ENCODE data around the gene IQUB. TPM values are rescaled to one million over a fixed set of nuclear protein-coding genes. Genes with fewer than 3 reads are reported as not detected.

Gene IQUB
- total RNA-seq, 1 donor from 2014 or later, result 0.72 TPM

GRCh38 chr7:123435080-123435700 is 99.2 kb downstream of the IQUB start:
- no peak for DNase-seq (ENCODE audit: low spot score in 2 of 2, unreplicated experiment in 2 of 2)
- TF ChIP-seq, protein P1, sequence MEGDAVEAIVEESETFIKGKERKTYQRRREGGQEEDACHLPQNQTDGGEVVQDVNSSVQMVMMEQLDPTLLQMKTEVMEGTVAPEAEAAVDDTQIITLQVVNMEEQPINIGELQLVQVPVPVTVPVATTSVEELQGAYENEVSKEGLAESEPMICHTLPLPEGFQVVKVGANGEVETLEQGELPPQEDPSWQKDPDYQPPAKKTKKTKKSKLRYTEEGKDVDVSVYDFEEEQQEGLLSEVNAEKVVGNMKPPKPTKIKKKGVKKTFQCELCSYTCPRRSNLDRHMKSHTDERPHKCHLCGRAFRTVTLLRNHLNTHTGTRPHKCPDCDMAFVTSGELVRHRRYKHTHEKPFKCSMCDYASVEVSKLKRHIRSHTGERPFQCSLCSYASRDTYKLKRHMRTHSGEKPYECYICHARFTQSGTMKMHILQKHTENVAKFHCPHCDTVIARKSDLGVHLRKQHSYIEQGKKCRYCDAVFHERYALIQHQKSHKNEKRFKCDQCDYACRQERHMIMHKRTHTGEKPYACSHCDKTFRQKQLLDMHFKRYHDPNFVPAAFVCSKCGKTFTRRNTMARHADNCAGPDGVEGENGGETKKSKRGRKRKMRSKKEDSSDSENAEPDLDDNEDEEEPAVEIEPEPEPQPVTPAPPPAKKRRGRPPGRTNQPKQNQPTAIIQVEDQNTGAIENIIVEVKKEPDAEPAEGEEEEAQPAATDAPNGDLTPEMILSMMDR (IDR thresholded peaks at IDR 0.05; ENCODE audit: unreplicated experiment), result no peak
- no peak overlapping the region for H3K4me3 Mint-ChIP-seq
- H3K9me3 Mint-ChIP-seq, result no peaks in the 10 kb centered on the region
- peaks cover 4% of the 10 kb centered on the region for H3K4me1 Mint-ChIP-seq
- H3K27me3 Mint-ChIP-seq (ENCODE audit: low read depth), result no peaks in the 10 kb centered on the region
- H3K27ac Mint-ChIP-seq, result no peak overlapping the region
- H3K36me3 Mint-ChIP-seq, result no peaks in the 10 kb centered on the region

DNA sequence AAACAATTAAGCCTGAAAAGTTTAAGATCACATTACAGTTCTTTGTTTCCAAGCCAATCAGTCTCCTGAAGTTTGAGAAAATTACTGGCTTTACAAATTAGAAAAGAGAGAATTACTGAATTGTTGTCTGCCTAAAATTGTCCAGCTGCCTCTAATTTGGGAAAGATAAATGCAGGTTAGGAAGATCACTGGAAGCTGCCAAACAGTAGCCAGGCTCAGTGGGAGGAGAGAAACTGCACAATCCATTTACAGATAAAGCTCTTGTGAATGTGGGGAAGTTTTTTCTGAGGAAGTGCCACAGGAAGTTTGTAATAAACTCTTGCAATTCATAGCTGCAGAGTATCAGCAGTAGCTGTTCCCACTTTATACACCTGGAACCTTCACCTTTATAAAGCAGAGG is 100.7 kb downstream of the IQUB start:
- Mint-ChIP-seq H3K9me3 (no peaks in the 10 kb centered on the region), H3K27ac (no peak overlapping the region), H3K4me3 (no peak overlapping the region), H3K4me1 (peaks cover 4% of the 10 kb centered on the region), H3K36me3 (no peaks in the 10 kb centered on the region), H3K27me3 (ENCODE audit: low read depth) (no peaks in the 10 kb centered on the region)
- no peak for DNase-seq (ENCODE audit: low spot score in 2 of 2, unreplicated experiment in 2 of 2)
- TF ChIP-seq, protein P1 (IDR thresholded peaks at IDR 0.05; ENCODE audit: unreplicated experiment), result no peak

GRCh38 chr7:123432601-123433000 is 101.8 kb downstream of the IQUB start:
- Mint-ChIP-seq H3K36me3 (no peaks in the 10 kb centered on the region), H3K4me3 (no peak overlapping the region), H3K27ac (no peak overlapping the region)

DNA sequence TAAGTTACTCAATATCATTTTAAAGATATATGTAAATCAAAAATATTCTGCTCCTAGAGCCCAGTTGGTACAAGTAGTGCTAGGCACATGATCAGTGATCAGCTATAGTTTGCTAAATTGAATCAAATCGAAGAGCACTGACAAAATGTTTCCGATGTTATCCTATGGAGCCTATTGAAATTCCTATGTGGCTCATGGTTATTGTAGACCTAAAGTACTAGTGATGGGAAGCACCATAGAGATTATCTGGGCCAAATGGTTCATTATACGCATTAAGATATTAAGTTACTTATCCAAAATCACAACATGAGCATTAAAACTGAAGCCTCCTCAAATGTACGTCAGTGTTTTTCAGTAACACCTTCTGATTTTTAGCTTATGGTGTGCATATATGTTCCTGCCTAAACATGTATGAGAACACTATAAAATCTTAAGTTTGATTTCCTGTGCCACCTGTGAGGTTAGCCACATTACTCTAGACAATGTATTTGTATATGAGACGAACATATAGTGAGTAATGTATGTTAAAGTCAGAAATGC is 103.2 kb downstream of the IQUB start:
- TF ChIP-seq, protein P1 (IDR thresholded peaks at IDR 0.05; ENCODE audit: unreplicated experiment), result no peak
- no peak for DNase-seq (ENCODE audit: low spot score in 2 of 2, unreplicated experiment in 2 of 2)
- no peaks in the 10 kb centered on the region for H3K27me3 Mint-ChIP-seq (ENCODE audit: low read depth)
- no peaks in the 10 kb centered on the region for H3K36me3 Mint-ChIP-seq
- peaks cover 3% of the 10 kb centered on the region for H3K9me3 Mint-ChIP-seq
- no peak overlapping the region for H3K4me3 Mint-ChIP-seq
- H3K4me1 Mint-ChIP-seq, result peaks cover 4% of the 10 kb centered on the region
- H3K27ac Mint-ChIP-seq, result no peak overlapping the region

More at GRCh38 chr7:123432601-123433000, 101.8 kb downstream of the IQUB start:
- no peak for DNase-seq (ENCODE audit: low spot score in 2 of 2, unreplicated experiment in 2 of 2)
- no peaks in the 10 kb centered on the region for H3K9me3 Mint-ChIP-seq
- peaks cover 4% of the 10 kb centered on the region for H3K4me1 Mint-ChIP-seq
- TF ChIP-seq, protein P1 (IDR thresholded peaks at IDR 0.05; ENCODE audit: unreplicated experiment), result no peak
- H3K27me3 Mint-ChIP-seq (ENCODE audit: low read depth), result no peaks in the 10 kb centered on the region

- Mint-ChIP-seq H3K4me3 (no peak overlapping the region), H3K27me3 (ENCODE audit: low read depth) (no peaks in the 10 kb centered on the region), H3K9me3 (peaks cover 45% of the 10 kb centered on the region), H3K27ac (no peak overlapping the region), H3K36me3 (peaks cover 2% of the 10 kb centered on the region), H3K4me1 (no peaks in the 10 kb centered on the region)
- TF ChIP-seq, protein P1 (IDR thresholded peaks at IDR 0.05; ENCODE audit: unreplicated experiment), result no peak
- DNase-seq (ENCODE audit: low spot score in 2 of 2, unreplicated experiment in 2 of 2), result no peak
Measured at GRCh38 chr7:123425246-123425645, 109.1 kb downstream of the IQUB start.

Data from mesothelial cell of epicardium (in vitro differentiated cells).